H1 (cell line): ENCODE measurements around the gene NKAIN4. TPM values are rescaled to one million over a fixed set of nuclear protein-coding genes. Genes with fewer than 3 reads are reported as not detected.

Source experiments
- CTCF ChIA-PET: fragments of 300-600 bp; sonication (Branson Sonifier 250); formaldehyde crosslinking; loops from one replicate; lab custom pipeline; 2021; ENCODE audit not compliant: partially characterized antibody; lab: Charles Lee
- POLR2A ChIA-PET: fragments of 300-600 bp; sonication (Branson Sonifier 250); formaldehyde crosslinking; loops from one replicate; lab custom pipeline; 2021; ENCODE audit warnings: inconsistent platforms; ENCODE audit not compliant: partially characterized antibody; lab: Charles Lee
- DNase-seq, 2 experiments: peaks; one replicate each; pipeline versions ENCODE4 v3.0.0 to v3.0.0-alpha.2; 2010 to 2022; ENCODE audit warnings: low spot score in 2 of 2, low read depth in 1 of 2, mixed read lengths in 1 of 2
- FAIRE-seq: peaks from 2 replicates; lab custom pipeline; 2011; peaks lifted over from hg19 to GRCh38; lab: Jason Lieb, UNC
- H2AFZ ChIP-seq: 2 replicates; pipeline ENCODE4 v1.8.1; 2012; ENCODE audit warnings: low read length, inconsistent platforms
- H2AK5ac ChIP-seq: 2 replicates; pipeline ENCODE4 v1.6.1; 2013; ENCODE audit warnings: low read depth, low read length
- H2BK120ac ChIP-seq: replicated peaks from 2 replicates; pipeline ENCODE3; 2013; ENCODE audit warnings: low read depth, low read length, inconsistent platforms
- H2BK12ac ChIP-seq: 2 replicates; pipeline ENCODE4 v1.6.1; 2013; ENCODE audit warnings: low read depth, low read length
- H2BK15ac ChIP-seq: 2 replicates; pipeline ENCODE4 v1.6.1; 2013; ENCODE audit warnings: low read length
- H2BK20ac ChIP-seq: 2 replicates; pipeline ENCODE4 v1.6.1; 2013; ENCODE audit warnings: low read length
- H2BK5ac ChIP-seq: 2 replicates; pipeline ENCODE4 v1.6.1; 2013; ENCODE audit warnings: low read depth, low read length
- H3K14ac ChIP-seq: 2 replicates; pipeline ENCODE4 v1.6.1; 2013; ENCODE audit warnings: inconsistent platforms; ENCODE audit not compliant: insufficient read length
- H3K18ac ChIP-seq: 2 replicates; pipeline ENCODE4 v1.6.1; 2013; ENCODE audit warnings: low read length; ENCODE audit errors: extremely low read depth
- H3K23ac ChIP-seq: 2 replicates; pipeline ENCODE4 v1.6.1; 2013; ENCODE audit warnings: inconsistent platforms; ENCODE audit not compliant: insufficient read length
- H3K23me2 ChIP-seq: 2 replicates; pipeline ENCODE4 v1.6.1; 2013; ENCODE audit warnings: low read depth, low read length
- H3K27ac ChIP-seq: 2 replicates; pipeline ENCODE4 v1.6.1; 2011; ENCODE audit warnings: low read depth, low read length, inconsistent platforms
- H3K27me3 ChIP-seq, 4 experiments: replicated peaks in 1 of 4; 1 replicate in 1 of 4; 2 replicates in 3 of 4; pipeline versions ENCODE4 v1.6.1 to v1.8.1; 2011 to 2013; ENCODE audit warnings: low read length in 3 of 4, mild to moderate bottlenecking in 3 of 4, inconsistent platforms in 2 of 4, mixed read lengths in 2 of 4, moderate library complexity in 1 of 4; ENCODE audit not compliant: control insufficient read depth in 3 of 4, insufficient read depth in 3 of 4; ENCODE audit errors: extremely low read depth in 1 of 4
- H3K36me3 ChIP-seq, 4 experiments: 2 replicates each; pipeline versions ENCODE4 v1.6.1 to v1.8.1; 2011 to 2013; ENCODE audit warnings: mild to moderate bottlenecking in 4 of 4, low read length in 3 of 4, moderate library complexity in 2 of 4, control low read depth in 1 of 4, inconsistent platforms in 1 of 4; ENCODE audit not compliant: insufficient read depth in 4 of 4, control insufficient read depth in 2 of 4
- H3K4ac ChIP-seq: replicated peaks from 2 replicates; pipeline ENCODE3; 2013; ENCODE audit warnings: low read length, low read depth, mixed read lengths, inconsistent platforms; ENCODE audit not compliant: insufficient read length
- H3K4me1 ChIP-seq, 4 experiments: replicated peaks in 1 of 4; 1 replicate in 1 of 4; 2 replicates in 3 of 4; pipeline versions ENCODE4 v1.6.1 to v1.8.1; 2011 to 2013; ENCODE audit warnings: low read length in 3 of 4, inconsistent platforms in 2 of 4, mixed read lengths in 1 of 4; ENCODE audit not compliant: insufficient read depth in 4 of 4, control insufficient read depth in 3 of 4
- H3K4me2 ChIP-seq, 2 experiments: 2 replicates each; pipeline versions ENCODE4 v1.6.1 to v1.8.1; 2011 to 2013; ENCODE audit warnings: low read depth in 2 of 2, low read length in 2 of 2, control low read depth in 1 of 2, inconsistent platforms in 1 of 2, mild to moderate bottlenecking in 1 of 2; ENCODE audit not compliant: insufficient read depth in 1 of 2
- H3K4me3 ChIP-seq, 4 experiments: fragments of 200-600, 300-600 bp in 1 of 4; sonication (generic), shearing (Covaris generic), sonication (Bioruptor Twin) in 1 of 4; 2 replicates each; pipeline versions ENCODE4 v1.5.1 to v1.8.1; 2011 to 2016; ENCODE audit warnings: low read length in 4 of 4, low read depth in 3 of 4, control low read depth in 2 of 4, inconsistent platforms in 2 of 4, mild to moderate bottlenecking in 2 of 4, mixed read lengths in 1 of 4, moderate library complexity in 1 of 4; ENCODE audit not compliant: insufficient read depth in 2 of 4; ENCODE audit errors: extremely low read depth in 1 of 4
- H3K56ac ChIP-seq: replicated peaks from 2 replicates; pipeline ENCODE3; 2013; ENCODE audit warnings: low read depth, mild to moderate bottlenecking, mixed read lengths, low read length, inconsistent platforms; ENCODE audit not compliant: insufficient read length
- H3K79me1 ChIP-seq: 2 replicates; pipeline ENCODE4 v1.6.1; 2013; ENCODE audit warnings: low read depth, low read length, control low read depth
- H3K79me2 ChIP-seq, 2 experiments: 2 replicates each; pipeline versions ENCODE4 v1.6.1 to v1.8.1; 2012 to 2013; ENCODE audit warnings: low read length in 2 of 2, mild to moderate bottlenecking in 2 of 2, inconsistent platforms in 1 of 2; ENCODE audit not compliant: insufficient read depth in 2 of 2, control insufficient read depth in 1 of 2
- H3K9ac ChIP-seq, 4 experiments: replicated peaks in 1 of 4; 1 replicate in 1 of 4; 2 replicates in 3 of 4; pipeline versions ENCODE4 v1.6.1 to v1.8.1; 2011 to 2013; ENCODE audit warnings: low read depth in 3 of 4, low read length in 3 of 4, control low read depth in 2 of 4, mild to moderate bottlenecking in 2 of 4, moderate library complexity in 2 of 4, inconsistent platforms in 1 of 4; ENCODE audit errors: extremely low read depth in 1 of 4
- H3K9me3 ChIP-seq, 2 experiments: 2 replicates each; pipeline versions ENCODE4 v1.6.1 to v1.8.1; 2012 to 2013; ENCODE audit warnings: mild to moderate bottlenecking in 2 of 2, moderate library complexity in 2 of 2, control low read depth in 1 of 2, inconsistent platforms in 1 of 2, low read depth in 1 of 2, low read length in 1 of 2, mixed read lengths in 1 of 2; ENCODE audit not compliant: insufficient read depth in 2 of 2
- H4K20me1 ChIP-seq, 2 experiments: replicated peaks in 1 of 2; 2 replicates each; pipeline versions ENCODE3 to v1.8.1; 2011 to 2013; ENCODE audit warnings: inconsistent platforms in 2 of 2, low read length in 2 of 2, mild to moderate bottlenecking in 1 of 2; ENCODE audit not compliant: insufficient read depth in 2 of 2, control insufficient read depth in 1 of 2
- H4K5ac ChIP-seq: 2 replicates; pipeline ENCODE4 v1.6.1; 2013; ENCODE audit warnings: low read length, low read depth, mixed read lengths, inconsistent platforms; ENCODE audit not compliant: insufficient read length
- H4K8ac ChIP-seq: 2 replicates; pipeline ENCODE4 v1.8.0; 2013; ENCODE audit warnings: mild to moderate bottlenecking, moderate library complexity, low read length, inconsistent platforms; ENCODE audit not compliant: insufficient read depth; ENCODE audit errors: extremely low read depth
- H4K91ac ChIP-seq: replicated peaks from 2 replicates; pipeline ENCODE3; 2013; ENCODE audit warnings: low read length, mixed read lengths, inconsistent platforms; ENCODE audit not compliant: insufficient read length
- WGBS, 2 experiments: shearing (Covaris generic) in 1 of 2; methylation state at CpG; one replicate each; pipeline versions ENCODE4 v1.1.6 to v1.1.7; 2013 to 2015; ENCODE audit warnings: low lambda C conversion rate in 2 of 2, mixed read lengths in 2 of 2, inconsistent platforms in 1 of 2, low coverage in 1 of 2, missing lambda C conversion rate in 1 of 2; ENCODE audit not compliant: insufficient replicate concordance in 2 of 2, insufficient coverage in 1 of 2, insufficient read length in 1 of 2; ENCODE audit errors: extremely low coverage in 1 of 2, missing lambda C conversion rate in 1 of 2; 5-methylcytosine and 5-hydroxymethylcytosine counted together
- polyA plus RNA-seq, 7 experiments: library from polyadenylated mRNA; depleted of rRNA in 3 of 7; stranded (reverse) in 5 of 7; unstranded in 2 of 7; fragments of >200 nt in 5 of 7; fragments of 200-250 nt in 2 of 7; gene quantifications; 1 replicate in 5 of 7; 2 replicates in 1 of 7; 4 replicates in 1 of 7; pipeline versions ENCODE4 v1.2.1 to v1.2.3, GENCODE V29; 2011 to 2013; ENCODE audit warnings: missing spikeins in 2 of 7, mixed read lengths in 2 of 7
- total RNA-seq: library from RNA; stranded (reverse); fragmentation: NEBNext Ultra II Directional; extraction: Animal tissue kit (Norgen Biotek cat#: 25700); gene quantifications from 2 replicates; pipeline ENCODE4 v1.2.1, GENCODE V29; 2021

NKAIN4 gene
- total and polyA plus RNA-seq, 2 of the 8 experiments (the other 6 are each of a cell fraction or from before 2014, with no cell fraction given): 6.9 to 17.0 TPM

DNA sequence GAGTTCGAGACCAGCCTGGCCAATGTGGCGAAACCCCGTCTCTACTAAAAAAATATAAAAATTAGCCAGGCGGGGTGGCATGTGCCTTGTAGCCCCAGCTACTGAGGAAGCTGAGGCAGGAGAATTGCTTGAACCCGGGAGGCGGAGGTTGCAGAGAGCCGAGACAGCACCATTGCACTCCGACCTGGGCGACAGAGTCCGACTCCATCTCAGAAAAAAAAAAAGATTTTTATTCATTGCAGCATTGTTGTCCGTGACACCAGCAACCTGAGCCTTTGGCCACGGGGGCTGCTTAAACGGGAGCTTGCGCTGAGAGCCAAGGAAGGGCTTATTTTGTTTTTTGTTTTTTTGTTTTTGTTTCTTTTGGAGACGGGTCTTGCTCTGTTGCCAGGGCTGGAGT is 25.7 kb upstream of the NKAIN4 start:
- DNase-seq (no peak), FAIRE-seq (no peak)
- no peaks in the 10 kb centered on the region for H3K9me3 ChIP-seq
- H3K23me2 ChIP-seq: peaks cover 2% of the 10 kb centered on the region; the same call in 1 of the 2 replicates
- ChIA-PET POLR2A (interaction anchor here (0.6 to 5.3 kb wide), 5 partner anchors 12 to 816 kb away, joined by 3 to 26 read pairs (median 3); partner anchors contain the start of gene COL20A1), CTCF (interaction anchor here (0.7 to 9.6 kb wide), 15 partner anchors 9 to 191 kb away, joined by 3 to 82 read pairs (median 10); partner anchors contain the start of gene BIRC7)
- no peak overlapping the region for H3K4ac ChIP-seq
- no peak overlapping the region for H4K8ac ChIP-seq
- H3K79me1 ChIP-seq: peaks cover 9% of the 10 kb centered on the region; the same call in 1 of the 2 replicates
- no peaks in the 10 kb centered on the region for H3K27me3 ChIP-seq
- WGBS, 2 experiments: 91% methylated on average over 15 of the region's 15 CpGs; no CpG with 5 or more reads in 1 of the 2 experiments
- H2BK5ac ChIP-seq: no peak overlapping the region
- H4K20me1 ChIP-seq: peaks cover 15 to 30% of the 10 kb centered on the region in 2 experiments
- no peak overlapping the region for H3K4me3 ChIP-seq
- H3K36me3 ChIP-seq: peaks cover 6 to 41% (median 26%) of the 10 kb centered on the region in 4 experiments
- H3K9ac ChIP-seq: no peak overlapping the region
- H3K14ac ChIP-seq: no peak overlapping the region
- no peak overlapping the region for H2BK20ac ChIP-seq
- H4K91ac ChIP-seq: no peak overlapping the region
- H3K79me2 ChIP-seq: peaks cover 6 to 19% of the 10 kb centered on the region in 2 experiments; a peak in 3 of 4 replicates
- H2BK120ac ChIP-seq: no peak overlapping the region
- H3K4me2 ChIP-seq: no peak overlapping the region
- no peak overlapping the region for H2BK15ac ChIP-seq
- H4K5ac ChIP-seq: no peak overlapping the region
- no peak overlapping the region for H3K23ac ChIP-seq
- no peak overlapping the region for H2BK12ac ChIP-seq
- no peaks in the 10 kb centered on the region for H3K4me1 ChIP-seq
- no peak overlapping the region for H3K18ac ChIP-seq
- no peak overlapping the region for H2AK5ac ChIP-seq
- no peak overlapping the region for H3K27ac ChIP-seq
- no peak overlapping the region for H3K56ac ChIP-seq
- H2AFZ ChIP-seq: no peak overlapping the region
